ENCODE data around the gene KCNAB1.

Gene KCNAB1

GRCh38 chr3:156465194-156465593 lies 344.8 kb downstream of the KCNAB1 start:
- no peak for DNase-seq

GRCh38 chr3:156469456-156469855 lies 349.1 kb downstream of the KCNAB1 start:
- no peak for DNase-seq

GRCh38 chr3:156471431-156471830 lies 351.1 kb downstream of the KCNAB1 start:
- DNase-seq, result no peak

GRCh38 chr3:156472150-156472549 lies 351.8 kb downstream of the KCNAB1 start:
- no peak for DNase-seq

GRCh38 chr3:156472684-156473083 lies 352.3 kb downstream of the KCNAB1 start:
- no peak for DNase-seq

GRCh38 chr3:156473341-156473740 lies 353.0 kb downstream of the KCNAB1 start:
- no peak for DNase-seq

GRCh38 chr3:156474560-156475389 lies 354.4 kb downstream of the KCNAB1 start:
- DNase-seq, result peak in 1 of 2 experiments; percentile 7

- no peak for DNase-seq
Measured at GRCh38 chr3:156477323-156477722, 356.9 kb downstream of the KCNAB1 start.

- no peak for DNase-seq
Measured at GRCh38 chr3:156478891-156479290, 358.5 kb downstream of the KCNAB1 start.

- DNase-seq, result no peak
Measured at GRCh38 chr3:156479604-156480003, 359.2 kb downstream of the KCNAB1 start.

- DNase-seq, result no peak
Measured at GRCh38 chr3:156480949-156481348, 360.6 kb downstream of the KCNAB1 start.

GRCh38 chr3:156483002-156483401 lies 362.6 kb downstream of the KCNAB1 start:
- DNase-seq, result no peak

GRCh38 chr3:156483426-156483825 lies 363.0 kb downstream of the KCNAB1 start:
- DNase-seq, result no peak

- DNase-seq, result no peak
Measured at GRCh38 chr3:156483961-156484787, 363.8 kb downstream of the KCNAB1 start.

GRCh38 chr3:156488767-156489166 lies 368.4 kb downstream of the KCNAB1 start:
- no peak for DNase-seq

- DNase-seq, result no peak
Measured at GRCh38 chr3:156489462-156489911, 369.1 kb downstream of the KCNAB1 start.

- DNase-seq, result no peak
Measured at GRCh38 chr3:156491192-156491591, 370.8 kb downstream of the KCNAB1 start.

GRCh38 chr3:156492801-156493261 lies 372.5 kb downstream of the KCNAB1 start:
- no peak for DNase-seq

- no peak for DNase-seq
Measured at GRCh38 chr3:156493887-156494286, 373.5 kb downstream of the KCNAB1 start.

GRCh38 chr3:156495816-156496215 lies 375.4 kb downstream of the KCNAB1 start:
- DNase-seq, result no peak

- DNase-seq, result no peak
Measured at GRCh38 chr3:156497326-156497725, 376.9 kb downstream of the KCNAB1 start.

GRCh38 chr3:156498307-156498706 lies 377.9 kb downstream of the KCNAB1 start:
- DNase-seq, result no peak

GRCh38 chr3:156507285-156507684 lies 386.9 kb downstream of the KCNAB1 start:
- DNase-seq, result no peak
